Transverse colon (tissue), 4 donors: ENCODE measurements around the gene CPNE4.

Experiments
- CTCF ChIP-seq, 5 experiments: fragments of 200-600 bp in 3 of 5; fragments of 450-650 bp in 2 of 5; sonication (generic) in 3 of 5; IDR thresholded peaks; 1 replicate in 2 of 5; 2 replicates in 3 of 5; pipeline ENCODE4 v1.5.1; 2016 to 2017; ENCODE audit warnings: antibody characterized with exemption in 5 of 5, inconsistent platforms in 3 of 5, mild to moderate bottlenecking in 2 of 5, moderate library complexity in 1 of 5
- POLR2AphosphoS5 ChIP-seq, 3 donors: sonication (generic); formaldehyde crosslinking; IDR thresholded peaks; one replicate each; pipeline ENCODE4 v1.6.1; 2016; ENCODE audit warnings: antibody characterized with exemption in 3 of 3

GRCh38 chr3:131739211-131739610, 295.6 kb downstream of the CPNE4 start:
- TF ChIP-seq CTCF (IDR thresholded peaks at IDR 0.05) (no peak), POLR2AphosphoS5 (IDR thresholded peaks at IDR 0.05) (no peak)
